NCI-H69 (cell line): ENCODE results near the gene DDX4.

ENCODE experiments used
- DNase-seq: peaks from one replicate; lab custom pipeline; 2025; lab: John Stamatoyannopoulos, UW

DDX4 gene

GRCh38 chr5:55866485-55866884 lies 128.6 kb downstream of the DDX4 start:
- no peak for DNase-seq
